Progenitor cell of endocrine pancreas (in vitro differentiated cells): ENCODE results near the gene TACR2. TPM values are rescaled to one million over a fixed set of nuclear protein-coding genes. Genes with fewer than 3 reads are reported as not detected.

Source experiments
- DNase-seq: peaks from one replicate; pipeline ENCODE4 v3.0.0; 2021; ENCODE audit warnings: low spot score; ENCODE audit not compliant: unreplicated experiment
- H3K27ac Mint-ChIP-seq: 2 replicates; pipeline ENCODE4 v1.8.0; 2021; ENCODE audit warnings: mild to moderate bottlenecking, moderate library complexity, mixed read lengths
- H3K27me3 Mint-ChIP-seq: 2 replicates; pipeline ENCODE4 v1.8.0; 2021; ENCODE audit warnings: mixed read lengths
- H3K36me3 Mint-ChIP-seq: 2 replicates; pipeline ENCODE4 v1.8.0; 2022; ENCODE audit warnings: mixed read lengths; ENCODE audit not compliant: insufficient read depth
- H3K4me1 Mint-ChIP-seq: 2 replicates; pipeline ENCODE4 v1.8.0; 2021; ENCODE audit warnings: low read depth, mixed read lengths
- H3K4me3 Mint-ChIP-seq: 2 replicates; pipeline ENCODE4 v1.8.0; 2021; ENCODE audit warnings: low read depth, mild to moderate bottlenecking, moderate library complexity, mixed read lengths
- H3K9me3 Mint-ChIP-seq: 2 replicates; pipeline ENCODE4 v1.8.0; 2021; ENCODE audit warnings: low read depth, mixed read lengths
- CTCF ChIP-seq: fragments of 200-600 bp; sonication (generic); IDR thresholded peaks from one replicate; pipeline ENCODE4 v1.5.0; 2021; ENCODE audit warnings: antibody characterized with exemption, mild to moderate bottlenecking; ENCODE audit not compliant: unreplicated experiment
- total RNA-seq: library from RNA; stranded (reverse); gene quantifications from 2 replicates; pipeline ENCODE4 v1.2.1, GENCODE V29; 2021

Gene TACR2
- total RNA-seq, 1 donor from 2014 or later: not detected

- Mint-ChIP-seq H3K27ac (no peak overlapping the region), H3K27me3 (no peaks in the 10 kb centered on the region), H3K36me3 (peaks cover 15% of the 10 kb centered on the region)
Measured at GRCh38 chr10:69384320-69384719, 32.4 kb downstream of the TACR2 start.

GRCh38 chr10:69383558-69383957, 33.2 kb downstream of the TACR2 start:
- H3K4me1 Mint-ChIP-seq: no peaks in the 10 kb centered on the region
- no peaks in the 10 kb centered on the region for H3K27me3 Mint-ChIP-seq
- no peak overlapping the region for H3K27ac Mint-ChIP-seq
- no peaks in the 10 kb centered on the region for H3K9me3 Mint-ChIP-seq
- H3K36me3 Mint-ChIP-seq: peaks cover 11% of the 10 kb centered on the region
- TF ChIP-seq CTCF: no peak
- no peak for DNase-seq
- H3K4me3 Mint-ChIP-seq: no peak overlapping the region

More at GRCh38 chr10:69384320-69384719, 32.4 kb downstream of the TACR2 start:
- DNase-seq: no peak
- no peak for TF ChIP-seq CTCF
- Mint-ChIP-seq H3K9me3 (no peaks in the 10 kb centered on the region), H3K4me3 (no peak overlapping the region), H3K4me1 (no peaks in the 10 kb centered on the region)

GRCh38 chr10:69382382-69383117, 34.2 kb downstream of the TACR2 start:
- peaks cover 4% of the 10 kb centered on the region for H3K36me3 Mint-ChIP-seq

GRCh38 chr10:69379800-69380199, 36.9 kb downstream of the TACR2 start:
- no peak for TF ChIP-seq CTCF
- H3K27ac Mint-ChIP-seq: no peak overlapping the region
- H3K36me3 Mint-ChIP-seq: peaks cover 2% of the 10 kb centered on the region
- H3K4me3 Mint-ChIP-seq: no peak overlapping the region
- DNase-seq: no peak
- H3K27me3 Mint-ChIP-seq: no peaks in the 10 kb centered on the region
- H3K9me3 Mint-ChIP-seq: no peaks in the 10 kb centered on the region
- H3K4me1 Mint-ChIP-seq: peaks cover 4% of the 10 kb centered on the region

More at GRCh38 chr10:69382382-69383117, 34.2 kb downstream of the TACR2 start:
- no peak overlapping the region for H3K27ac Mint-ChIP-seq
- no peaks in the 10 kb centered on the region for H3K9me3 Mint-ChIP-seq
- no peaks in the 10 kb centered on the region for H3K4me1 Mint-ChIP-seq
- no peak for DNase-seq
- TF ChIP-seq CTCF: no peak
- H3K27me3 Mint-ChIP-seq: no peaks in the 10 kb centered on the region
- no peak overlapping the region for H3K4me3 Mint-ChIP-seq

- Mint-ChIP-seq H3K36me3 (no peaks in the 10 kb centered on the region), H3K4me1 (peaks cover 4% of the 10 kb centered on the region), H3K27ac (no peak overlapping the region), H3K27me3 (no peaks in the 10 kb centered on the region), H3K9me3 (no peaks in the 10 kb centered on the region), H3K4me3 (no peak overlapping the region)
- no peak for DNase-seq
- TF ChIP-seq CTCF: no peak
Measured at GRCh38 chr10:69377933-69378332, 38.8 kb downstream of the TACR2 start.
